Lung (tissue), 12 donors: Measurements from ENCODE around the gene PLA2G2F. TPM values are rescaled to one million over a fixed set of nuclear protein-coding genes. Genes with fewer than 3 reads are reported as not detected.

Experiments
- ATAC-seq: fragments of 200-7000 bp; cut with Tn5 transposase; one replicate; pipeline ENCODE4 v1.9.1; 2020; ENCODE audit warnings: moderate number of reproducible peaks; ENCODE audit not compliant: insufficient read depth, low FRiP score
- DNase-seq, 3 donors: peaks; one replicate each; pipeline ENCODE4 v3.0.0-alpha.2; 2013 to 2017
- H3K27ac ChIP-seq, 2 donors: one replicate each; pipeline ENCODE4 v1.5.1; 2013; ENCODE audit warnings: mild to moderate bottlenecking in 2 of 2, moderate library complexity in 2 of 2, control low read depth in 1 of 2, inconsistent platforms in 1 of 2, low read depth in 1 of 2, low read length in 1 of 2
- H3K27me3 ChIP-seq, 3 donors: one replicate each; pipeline ENCODE4 v1.5.1; 2013; ENCODE audit warnings: low read length in 2 of 3; ENCODE audit not compliant: control insufficient read depth in 3 of 3, insufficient read depth in 3 of 3
- H3K36me3 ChIP-seq, 4 donors: one replicate each; pipeline ENCODE4 v1.5.1; 2013; ENCODE audit warnings: low read length in 4 of 4, mild to moderate bottlenecking in 1 of 4, moderate library complexity in 1 of 4; ENCODE audit not compliant: control insufficient read depth in 4 of 4, insufficient read depth in 4 of 4
- H3K4me1 ChIP-seq, 5 donors: one replicate each; pipeline ENCODE4 v1.5.1; 2013; ENCODE audit warnings: low read length in 5 of 5, mild to moderate bottlenecking in 2 of 5, moderate library complexity in 1 of 5; ENCODE audit not compliant: control insufficient read depth in 5 of 5, insufficient read depth in 5 of 5
- H3K4me3 ChIP-seq: one replicate; pipeline ENCODE4 v1.5.1; 2013; ENCODE audit warnings: mild to moderate bottlenecking, control low read depth, moderate library complexity
- H3K9ac ChIP-seq, 2 donors: one replicate each; pipeline ENCODE4 v1.5.1; 2013; ENCODE audit warnings: low read length in 2 of 2, control low read depth in 1 of 2; ENCODE audit not compliant: insufficient read depth in 1 of 2
- H3K9me3 ChIP-seq, 4 donors: one replicate each; pipeline ENCODE4 v1.5.1; 2013; ENCODE audit warnings: low read length in 3 of 4, mild to moderate bottlenecking in 1 of 4, moderate library complexity in 1 of 4; ENCODE audit not compliant: control insufficient read depth in 4 of 4, insufficient read depth in 3 of 4
- CTCF ChIP-seq: IDR thresholded peaks from 2 replicates; pipeline ENCODE4 v1.5.1; 2012; ENCODE audit warnings: mild to moderate bottlenecking; ENCODE audit errors: control extremely low read depth, extremely low read depth
- WGBS, 2 donors: extraction: QIAGEN DNeasy Blood & Tissue Kit; methylation state at CpG; one replicate each; pipeline ENCODE4 v1.1.7; 2013; 5-methylcytosine and 5-hydroxymethylcytosine counted together
- polyA plus RNA-seq, 2 donors: library from polyadenylated mRNA; stranded (reverse); fragments of 200-250 nt; gene quantifications; one replicate each; pipeline ENCODE4 v1.2.1, GENCODE V29; 2013
- total RNA-seq, 2 donors: library from RNA; depleted of rRNA in 1 of 2; stranded (reverse); fragments of >200 nt in 1 of 2; gene quantifications; one replicate each; pipeline ENCODE4 v1.2.1, GENCODE V29; 2014 to 2021
- donor health status: control.
- donor health status: control.
- donor health status: Bipolar disorder and iron deficiency.
- donor health status: healthy.
- donor health status: DM: yes; HTN: yes; CAD: no.

PLA2G2F gene
- total and polyA plus RNA-seq, 4 donors: not detected

- no peak for TF ChIP-seq CTCF
- WGBS, 2 donors: 86 to 95% methylated on average over 5 of the region's 5 CpGs
- DNase-seq (no peak), ATAC-seq (no peak)
- Histone ChIP-seq H3K9me3 (peaks cover 0 to 2% (median 0%) of the 10 kb centered on the region in 4 donors), H3K27ac (no peak overlapping the region), H3K4me1 (peaks cover 0 to 4% (median 0%) of the 10 kb centered on the region in 5 donors), H3K9ac (no peak overlapping the region), H3K27me3 (peaks cover 0 to 10% (median 0%) of the 10 kb centered on the region in 3 donors), H3K4me3 (no peak overlapping the region), H3K36me3 (no peaks in the 10 kb centered on the region)
Observed at GRCh38 chr1:20169932-20170331, 30.8 kb downstream of the PLA2G2F start.

DNA sequence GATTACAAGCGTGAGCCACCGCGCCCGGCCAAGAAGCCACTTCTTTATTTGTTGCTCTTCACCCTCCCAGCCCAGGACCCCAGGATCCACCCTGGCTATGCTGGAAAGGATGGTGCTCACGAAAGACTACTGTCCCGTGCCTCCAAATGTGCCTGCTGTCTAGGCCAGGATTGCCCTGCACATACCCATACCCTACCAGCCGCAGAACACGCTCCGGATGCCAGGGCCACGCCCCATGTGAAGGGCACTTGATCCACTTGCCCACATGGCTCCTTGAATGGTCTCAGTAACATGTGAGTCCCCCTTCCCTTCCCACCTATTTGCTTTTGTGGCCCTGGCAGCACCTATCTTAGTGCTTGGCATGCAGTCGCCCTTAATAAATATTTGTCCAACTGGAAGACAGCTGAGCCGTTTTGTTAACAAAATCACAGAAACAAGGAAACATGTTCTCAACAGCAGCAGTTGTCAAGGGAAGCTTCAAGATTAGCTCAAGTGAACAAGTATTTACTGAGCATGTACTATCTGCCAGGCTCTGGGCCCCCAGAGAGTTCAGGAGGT is 33.0 kb downstream of the PLA2G2F start:
- TF ChIP-seq CTCF: no peak
- Histone ChIP-seq H3K4me3 (no peak overlapping the region), H3K4me1 (peaks cover 0 to 3% (median 0%) of the 10 kb centered on the region in 5 donors), H3K27ac (no peak overlapping the region), H3K36me3 (no peaks in the 10 kb centered on the region), H3K9me3 (no peaks in the 10 kb centered on the region), H3K9ac (no peak overlapping the region), H3K27me3 (peaks cover 0 to 5% (median 0%) of the 10 kb centered on the region in 3 donors)
- 77 to 86% methylated on average over 12 of the region's 12 CpGs for WGBS, 2 donors
- no peak for ATAC-seq
- DNase-seq: no peak

GRCh38 chr1:20174937-20175666 is 36.0 kb downstream of the PLA2G2F start:
- Histone ChIP-seq H3K9me3 (peaks cover 0 to 5% (median 0%) of the 10 kb centered on the region in 4 donors), H3K27me3 (no peaks in the 10 kb centered on the region), H3K27ac (no peak overlapping the region), H3K36me3 (no peaks in the 10 kb centered on the region), H3K4me1 (peaks cover 0 to 3% (median 0%) of the 10 kb centered on the region in 5 donors), H3K9ac (no peak overlapping the region), H3K4me3 (no peak overlapping the region)
- ATAC-seq (no peak), DNase-seq (no peak)
- TF ChIP-seq CTCF: no peak
- 56% methylated on average over 9 of the region's 9 CpGs for WGBS, 2 donors
